ENCODE data around the gene SLC25A46.
"Not testable (repeated sequence)": the region's sequence is repeated elsewhere in the genome, so short reads cannot be mapped to it uniquely, and the experiment has no call there.

SLC25A46 gene

GRCh38 chr5:110757118-110757729 is 18.4 kb downstream of the SLC25A46 start:
- DNase-seq: peak; percentile 2

- DNase-seq: no peak
These were observed 21.4 kb downstream of the SLC25A46 start for GRCh38 chr5:110760158-110760557.

- DNase-seq: no peak
These were observed 29.5 kb downstream of the SLC25A46 start for GRCh38 chr5:110768138-110768860.

GRCh38 chr5:110769000-110769681 is 30.3 kb downstream of the SLC25A46 start:
- no peak for DNase-seq

- no peak for DNase-seq
These were observed 31.5 kb downstream of the SLC25A46 start for GRCh38 chr5:110770286-110770685.

- DNase-seq: no peak
These were observed 46.1 kb downstream of the SLC25A46 start for GRCh38 chr5:110784901-110785300.

- no peak for DNase-seq
These were observed 46.5 kb downstream of the SLC25A46 start for GRCh38 chr5:110785356-110785755.

GRCh38 chr5:110788006-110788405 is 49.2 kb downstream of the SLC25A46 start:
- not testable (repeated sequence) for DNase-seq

- no peak for DNase-seq
These were observed 51.9 kb downstream of the SLC25A46 start for GRCh38 chr5:110790673-110791072.

- DNase-seq: no peak
These were observed 64.2 kb downstream of the SLC25A46 start for GRCh38 chr5:110802998-110803397.

- DNase-seq: no peak
These were observed 64.9 kb downstream of the SLC25A46 start for GRCh38 chr5:110803467-110804326.

- DNase-seq: no peak
These were observed 68.4 kb downstream of the SLC25A46 start for GRCh38 chr5:110807169-110807568.

GRCh38 chr5:110809006-110809405 is 70.2 kb downstream of the SLC25A46 start:
- no peak for DNase-seq

Measured in NCI-H2171 (cell line).